C1 segment of cervical spinal cord (tissue), 14 donors: ENCODE data around the gene PRDM7.
A peak's percentile ranks its signal among the peaks of the same experiment; 100 is the strongest.

Experiments
- DNase-seq, 14 donors: peaks; one replicate each; lab custom pipeline; 2025; lab: John Stamatoyannopoulos, UW

Gene PRDM7

GRCh38 chr16:90037276-90037675 lies 39.9 kb downstream of the PRDM7 start:
- DNase-seq, result no peak

DNA sequence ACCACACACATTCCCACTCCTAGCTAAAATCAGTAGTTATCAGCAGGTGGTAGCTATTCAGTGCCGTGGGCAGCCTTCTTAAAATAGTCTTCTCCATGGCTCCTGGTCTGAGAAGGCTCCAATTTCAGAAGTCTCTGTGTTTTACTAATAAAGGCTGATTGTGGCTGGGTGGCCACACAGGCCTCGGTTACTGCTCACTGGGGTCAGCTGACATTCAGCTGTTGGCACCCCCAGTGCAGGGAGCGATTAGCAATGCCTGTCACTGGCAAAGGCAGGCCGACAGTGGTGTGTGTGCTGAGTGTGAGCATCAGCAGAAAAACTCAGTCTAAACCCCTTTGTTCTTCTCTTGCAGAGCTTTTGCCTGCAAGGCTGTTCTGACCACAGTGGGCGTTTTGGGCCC lies 41.2 kb downstream of the PRDM7 start:
- DNase-seq, result no peak

DNA sequence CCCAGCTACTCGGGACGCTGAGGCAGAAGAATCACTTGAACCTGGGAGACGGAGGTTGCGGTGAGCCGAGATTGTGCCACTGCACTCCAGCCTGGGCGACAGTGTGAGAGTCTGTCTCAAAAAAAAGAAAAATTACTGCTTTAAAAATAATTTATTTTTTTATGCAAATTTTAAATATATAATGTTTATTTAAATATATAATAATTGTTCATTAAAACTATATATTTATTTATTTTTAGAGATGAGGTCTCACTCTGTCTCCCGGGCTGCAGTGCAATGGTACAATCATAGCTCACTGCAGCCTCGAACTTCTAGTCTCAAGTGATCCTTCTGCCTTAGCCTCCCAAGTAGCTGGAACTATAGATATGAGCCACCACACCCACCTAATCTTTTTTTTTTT lies 42.6 kb downstream of the PRDM7 start:
- no peak for DNase-seq

DNA sequence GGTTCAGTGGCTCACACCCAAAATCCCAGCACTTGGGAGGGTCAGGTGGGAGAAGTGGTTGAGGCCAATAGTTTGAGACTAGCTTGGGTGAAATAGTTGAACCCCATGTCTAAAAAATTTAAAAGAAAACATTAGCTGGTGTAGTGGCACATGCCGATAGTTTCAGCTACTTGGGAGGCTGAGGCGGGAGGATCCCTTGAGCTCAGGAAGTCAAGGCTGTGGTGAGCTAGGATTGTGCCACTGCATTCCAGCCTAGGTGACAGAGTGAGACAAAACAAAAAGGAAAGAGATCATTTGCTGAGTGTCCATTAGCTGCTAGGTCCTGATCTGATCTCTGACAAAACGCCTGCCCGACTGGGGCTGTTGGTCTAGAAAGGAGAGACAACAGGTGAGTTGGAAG lies 43.7 kb downstream of the PRDM7 start:
- no peak for DNase-seq

DNA sequence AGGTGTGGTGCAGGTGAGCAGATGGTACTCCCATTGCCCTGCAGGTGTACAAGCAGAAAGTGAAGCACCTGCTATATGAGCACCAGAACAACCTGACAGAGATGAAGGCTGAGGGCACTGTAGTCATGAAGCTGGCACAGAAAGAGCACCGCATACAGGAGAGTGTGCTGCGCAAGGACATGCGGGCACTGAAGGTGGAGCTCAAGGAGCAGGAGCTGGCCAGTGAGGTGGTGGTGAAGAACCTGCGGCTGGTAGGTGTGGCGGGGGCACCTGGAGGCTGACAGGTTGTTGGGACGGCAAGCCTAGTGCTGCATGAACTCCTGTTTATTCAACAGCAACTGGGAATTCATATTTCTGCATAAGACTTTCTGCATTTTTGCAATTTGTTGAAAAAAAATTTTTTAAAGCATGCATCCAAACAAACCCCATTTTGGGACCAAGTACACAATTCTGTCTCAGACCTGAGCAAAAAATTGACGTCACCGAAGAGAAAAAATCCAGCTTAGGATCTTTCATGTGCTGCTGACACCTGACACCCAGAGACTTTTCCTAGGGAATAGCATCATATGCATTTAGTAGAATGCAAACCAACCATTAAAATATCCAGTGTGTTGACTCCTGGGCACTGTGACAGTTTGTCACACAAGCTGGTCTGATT lies 44.3 kb downstream of the PRDM7 start:
- DNase-seq, result no peak

DNA sequence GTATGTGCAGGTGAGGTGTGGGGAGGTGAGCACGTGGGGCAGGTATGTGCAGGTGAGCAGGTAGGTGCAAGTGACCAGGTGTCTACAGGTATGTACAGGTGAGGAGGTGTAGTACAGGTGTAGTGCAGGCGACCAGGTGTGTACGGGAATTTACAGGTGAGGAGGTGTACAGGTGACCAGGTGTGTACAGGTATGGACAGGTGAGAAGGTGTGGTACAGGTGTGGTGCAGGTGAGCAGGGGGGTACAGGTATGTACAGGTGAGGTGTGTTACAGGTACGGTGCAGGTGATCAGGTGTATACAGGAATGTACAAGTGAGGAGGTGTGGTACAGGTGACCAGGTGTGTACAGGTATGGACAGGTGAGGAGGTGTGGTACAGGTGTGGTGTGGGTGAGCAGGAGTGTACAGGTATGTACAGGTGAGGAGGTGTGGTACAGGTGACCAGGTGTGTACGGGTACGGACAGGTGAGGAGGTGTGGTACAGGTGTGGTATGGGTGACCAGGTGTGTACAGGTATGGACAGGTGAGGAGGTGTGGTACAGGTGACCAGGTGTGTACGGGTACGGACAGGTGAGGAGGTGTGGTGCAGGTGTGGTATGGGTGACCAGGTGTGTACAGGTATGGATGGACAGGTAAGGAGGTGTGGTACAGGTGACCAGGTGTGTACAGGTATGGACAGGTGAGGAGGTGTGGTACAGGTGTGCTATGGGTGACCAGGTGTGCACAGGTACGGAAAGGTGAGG lies 45.0 kb downstream of the PRDM7 start:
- DNase-seq, result peak in 4 of 14 donors; percentile 15 to 45 (median 27)

DNA sequence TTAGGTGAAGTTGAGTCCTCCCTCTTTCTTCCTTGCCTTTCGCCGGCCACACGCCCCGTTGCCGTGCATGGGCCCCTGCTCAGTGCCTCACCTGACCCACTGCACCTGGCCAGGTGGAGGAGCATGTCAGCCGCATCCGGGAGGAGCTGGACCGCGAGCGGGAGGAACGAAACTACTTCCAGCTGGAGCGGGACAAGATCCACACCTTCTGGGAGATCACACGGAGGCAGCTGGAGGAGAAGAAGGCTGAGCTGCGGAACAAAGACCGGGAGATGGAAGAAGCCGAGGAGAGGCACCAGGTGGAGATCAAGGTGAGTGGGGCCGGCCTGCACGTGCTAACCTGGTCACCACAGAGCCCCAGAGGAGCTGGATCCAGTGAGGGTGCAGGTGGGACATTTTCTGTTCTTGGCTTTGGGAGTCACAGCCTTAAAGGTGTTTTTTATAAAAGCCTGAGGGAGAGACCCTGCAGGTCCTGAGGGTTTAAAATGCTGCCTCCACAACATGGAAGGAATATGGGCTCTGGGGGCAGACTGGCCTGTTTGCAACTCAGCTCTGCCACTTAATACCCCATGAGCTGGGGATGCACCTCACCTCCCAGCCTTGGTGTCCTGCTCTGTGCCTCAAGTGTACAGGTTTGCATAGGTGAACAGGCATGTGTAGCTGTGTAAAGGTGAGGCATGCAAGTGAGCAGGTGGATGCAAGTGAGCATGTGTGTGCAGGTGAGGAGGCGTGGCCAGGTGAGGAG lies 45.8 kb downstream of the PRDM7 start:
- DNase-seq, result no peak

- no peak for DNase-seq
These were observed 48.1 kb downstream of the PRDM7 start for GRCh38 chr16:90028985-90029384.

GRCh38 chr16:90027611-90028010 lies 49.5 kb downstream of the PRDM7 start:
- no peak for DNase-seq

GRCh38 chr16:90026135-90026534 lies 51.0 kb downstream of the PRDM7 start:
- DNase-seq, result no peak

DNA sequence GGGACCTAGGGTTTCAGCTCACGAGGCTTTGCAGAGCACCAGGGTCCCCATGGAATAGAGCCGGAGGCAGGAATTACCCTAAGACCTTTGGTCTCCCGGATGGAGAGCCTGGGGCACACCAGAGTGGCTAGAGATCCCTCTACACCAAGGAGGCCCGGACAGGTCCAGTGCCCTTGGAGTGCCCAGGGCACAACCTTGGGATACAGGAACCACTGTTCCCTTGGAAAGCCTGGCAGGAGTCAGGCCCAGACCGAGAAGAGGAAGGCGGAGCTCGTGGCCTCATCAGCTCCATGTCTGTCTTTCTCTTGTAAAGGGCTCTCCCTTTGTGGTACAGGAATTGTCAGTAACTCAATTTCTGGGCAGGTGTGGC lies 54.1 kb downstream of the PRDM7 start:
- DNase-seq, result no peak

DNA sequence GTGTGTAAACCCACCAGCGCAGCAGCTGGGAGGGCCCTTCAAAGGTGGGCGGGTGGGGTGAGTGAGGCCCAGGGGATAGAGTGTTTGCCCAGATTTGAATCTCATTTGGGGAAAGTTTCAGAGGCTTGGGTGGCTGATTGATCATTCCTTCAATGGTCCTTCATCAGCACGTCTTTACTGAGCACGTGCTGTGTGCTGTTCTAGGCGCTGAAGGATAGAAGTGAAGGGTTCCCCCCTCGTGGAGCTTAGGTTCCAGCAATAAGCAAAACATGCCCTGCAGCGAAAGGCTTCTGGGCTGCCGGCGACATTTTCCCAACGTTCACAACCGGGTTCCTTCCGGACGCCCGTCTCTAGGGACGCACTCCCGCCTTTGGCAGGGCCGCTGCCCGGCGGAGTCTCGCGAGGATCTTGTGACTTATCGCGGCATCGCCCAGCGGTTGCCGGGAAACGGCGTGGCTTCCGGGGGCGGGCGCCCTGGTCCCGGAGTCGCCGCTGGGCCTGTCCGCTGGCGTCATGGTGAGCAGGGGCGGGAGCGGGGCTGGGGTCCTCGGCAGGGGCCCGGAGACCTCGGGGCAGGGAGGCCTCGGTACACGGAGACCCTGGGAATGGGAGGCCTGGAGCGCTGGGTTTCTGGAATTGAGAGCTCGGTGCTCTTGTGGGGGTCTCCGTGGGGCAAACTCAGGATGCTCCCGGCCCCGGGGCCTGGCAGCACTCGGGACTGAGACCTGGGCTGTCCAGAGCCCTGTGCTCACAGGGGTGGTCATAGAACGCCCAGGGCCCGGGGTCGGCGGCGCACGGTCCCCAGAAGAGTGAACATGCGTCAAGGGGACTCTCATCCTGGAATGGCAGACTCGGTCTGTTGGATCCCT lies 54.7 kb downstream of the PRDM7 start:
- peak in 13 of 14 donors; percentile 29 to 89 (median 74) for DNase-seq

- DNase-seq, result peak in 10 of 14 donors; percentile 14 to 71 (median 48)
These were observed 56.2 kb downstream of the PRDM7 start for GRCh38 chr16:90020838-90021382.

- DNase-seq, result peak in 3 of 14 donors; percentile 39 to 49 (median 41)
These were observed 56.8 kb downstream of the PRDM7 start for GRCh38 chr16:90020260-90020837.

DNA sequence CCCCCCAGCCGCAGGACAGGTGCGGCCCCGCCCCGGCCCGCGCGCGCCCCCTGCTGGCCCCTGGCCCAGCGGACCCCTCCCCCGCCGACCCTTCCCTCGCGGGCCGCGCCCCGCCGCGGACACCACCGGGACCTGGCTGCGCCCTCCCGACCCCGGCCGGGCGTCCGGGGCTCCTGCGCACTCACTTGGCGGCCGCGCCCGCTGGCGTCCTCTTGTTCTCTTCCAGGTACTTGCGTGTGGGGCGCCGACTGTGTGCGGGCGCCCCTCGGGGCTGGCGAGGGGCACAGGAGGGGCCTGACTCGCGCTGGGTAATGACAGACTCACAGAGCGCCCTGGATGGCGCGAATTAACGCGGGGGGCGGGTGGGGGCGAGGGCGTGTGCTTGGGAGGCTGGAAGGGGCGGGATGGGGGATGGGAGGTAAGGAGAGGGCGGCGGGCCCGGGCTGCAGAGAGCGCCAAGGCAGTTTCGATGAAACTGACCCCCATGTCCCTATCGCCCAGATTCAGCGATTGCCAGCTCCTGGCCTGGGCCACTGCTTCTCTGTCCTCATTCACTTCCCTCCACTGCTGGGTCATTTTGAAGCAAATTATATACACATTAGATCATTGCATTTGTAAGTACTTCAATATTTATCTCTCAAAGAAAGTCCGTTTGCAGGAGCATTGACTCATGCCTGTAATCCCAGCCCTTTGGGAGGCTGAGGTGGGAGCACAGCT lies 57.4 kb downstream of the PRDM7 start:
- peak in 4 of 14 donors; percentile 32 to 44 (median 38) for DNase-seq

- DNase-seq, result peak in 1 of 14 donors; percentile 32
These were observed 58.2 kb downstream of the PRDM7 start, which contains the start of gene DBNDD1 for GRCh38 chr16:90018652-90019542. DBNDD1 (minus strand) TSS chr16:90019456; CDS start chr16:90019341, 115 bp downstream.

DNA sequence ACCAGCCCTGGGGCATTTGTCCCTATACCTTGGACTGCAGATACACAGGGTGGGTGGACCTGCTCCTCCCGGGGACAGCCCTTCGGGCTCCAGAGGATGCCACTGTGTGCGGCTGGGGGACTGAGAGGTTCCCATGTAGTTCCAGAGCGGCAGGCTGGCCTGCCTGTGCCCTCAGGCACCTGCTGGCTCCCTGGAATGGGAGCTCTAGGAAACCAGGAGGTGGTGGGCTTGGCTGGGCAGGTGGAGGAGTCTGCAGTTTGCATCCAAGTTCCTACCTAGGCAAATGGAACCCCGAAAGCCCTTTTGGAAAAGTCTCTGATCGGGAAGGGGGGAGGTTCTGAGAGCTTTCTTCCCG lies 58.9 kb downstream of the PRDM7 start:
- peak in 1 of 14 donors; percentile 51 for DNase-seq

DNA sequence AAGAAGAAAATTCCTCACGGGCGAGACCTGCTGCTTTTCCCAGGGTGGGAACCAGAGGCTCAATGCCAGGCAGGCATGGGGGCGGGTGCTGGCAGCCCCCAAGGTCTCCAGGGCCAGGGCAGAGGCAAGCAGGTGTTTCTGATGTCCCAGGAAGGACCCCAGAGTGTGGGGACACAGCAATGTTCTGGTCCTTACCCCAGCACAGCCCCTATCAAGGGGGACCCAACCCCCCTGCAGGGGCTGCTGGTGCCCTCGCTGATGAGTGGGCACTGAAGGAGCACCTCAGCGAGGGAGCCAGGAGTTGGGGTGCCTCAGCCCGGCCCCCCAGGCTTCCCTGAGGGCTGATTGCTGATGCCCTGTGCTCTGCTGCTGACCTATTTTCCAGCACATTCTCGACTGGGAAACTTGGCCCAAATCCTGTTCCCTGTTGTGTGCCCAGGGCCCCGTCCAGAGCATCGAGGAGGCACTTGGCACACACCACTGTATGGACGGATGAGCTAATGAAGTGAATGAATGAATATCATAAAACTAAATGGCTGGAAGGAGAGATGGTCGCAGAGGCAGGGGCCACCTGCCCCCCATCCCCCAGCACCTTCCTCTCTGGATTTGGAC lies 60.7 kb downstream of the PRDM7 start:
- DNase-seq, result peak in 4 of 14 donors; percentile 4 to 83 (median 9)
